SK-N-SH (cell line): ENCODE measurements around the gene SERTAD4.

ENCODE experiments used
- CHD2 ChIP-seq: fragments of 150-350 bp; IDR thresholded peaks from 2 replicates; pipeline ENCODE4 v1.6.1; 2018; ENCODE audit warnings: low read length; ENCODE audit not compliant: partially characterized antibody
- ELF1 ChIP-seq: IDR thresholded peaks from 2 replicates; pipeline ENCODE4 v1.4.0; 2012
- EP300 ChIP-seq, 2 experiments: IDR thresholded peaks; 2 replicates each; pipeline versions ENCODE4 v1.4.0 to v1.6.1; 2012; ENCODE audit warnings: borderline replicate concordance in 1 of 2, low read depth in 1 of 2, low read length in 1 of 2
- FOXJ3 ChIP-seq: sonication (generic); formaldehyde crosslinking; IDR thresholded peaks from 2 replicates; pipeline ENCODE4 v1.5.1; 2020; ENCODE audit warnings: mild to moderate bottlenecking, missing genetic modification reagents
- JUND ChIP-seq: IDR thresholded peaks from 2 replicates; pipeline ENCODE4 v1.4.0; 2012
- MXI1 ChIP-seq: IDR thresholded peaks from 2 replicates; pipeline ENCODE4 v1.6.1; 2012; ENCODE audit warnings: mild to moderate bottlenecking, low read depth, low read length, improper control_type of control experiment
- POLR2AphosphoS5 ChIP-seq: IDR thresholded peaks from 2 replicates; pipeline ENCODE4 v1.6.1; 2012; ENCODE audit warnings: low read depth, low read length
- RCOR1 ChIP-seq: fragments of 150-350 bp; IDR thresholded peaks from 2 replicates; pipeline ENCODE4 v1.6.1; 2017; ENCODE audit warnings: antibody characterized with exemption, low read length
- RXRA ChIP-seq: IDR thresholded peaks from 2 replicates; pipeline ENCODE4 v1.4.0; 2012; ENCODE audit warnings: low read depth, mild to moderate bottlenecking, borderline replicate concordance
- SIN3A ChIP-seq: IDR thresholded peaks from 2 replicates; pipeline ENCODE4 v1.6.1; 2012; ENCODE audit warnings: low read depth, mild to moderate bottlenecking, low read length, moderate library complexity, borderline replicate concordance
- SMC3 ChIP-seq: IDR thresholded peaks from 2 replicates; pipeline ENCODE4 v1.6.1; 2012; ENCODE audit warnings: low read depth, low read length, improper control_type of control experiment
- YY1 ChIP-seq: IDR thresholded peaks from 2 replicates; pipeline ENCODE4 v1.4.0; 2012; ENCODE audit warnings: low read depth, mild to moderate bottlenecking
- TF ChIP-seq, protein P1 (sequence below): fragments of 200-600 bp; sonication (generic); IDR thresholded peaks from 2 replicates; pipeline ENCODE4 v1.6.1; 2017; ENCODE audit warnings: antibody characterized with exemption, mild to moderate bottlenecking, moderate library complexity

DNA sequence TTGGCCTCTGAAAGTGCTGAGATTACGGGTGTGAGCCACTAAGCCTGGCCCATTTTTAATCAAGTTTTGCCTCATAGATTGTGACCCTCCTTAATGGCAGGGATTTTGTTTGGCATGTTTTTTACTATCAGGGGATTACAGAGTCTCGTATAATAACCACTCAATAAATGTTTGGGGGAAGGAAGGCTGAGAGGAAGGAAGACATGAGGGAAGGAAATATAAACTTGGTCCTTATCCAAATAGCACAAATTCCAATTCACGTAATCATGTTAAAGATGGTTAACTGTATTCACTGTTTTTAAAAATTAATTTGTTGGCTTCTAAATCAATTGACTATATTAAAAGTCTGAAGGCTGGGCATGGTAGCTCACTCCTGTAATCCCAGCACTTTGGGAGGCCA, 30.9 kb upstream of the SERTAD4 start:
- TF ChIP-seq, protein P1, sequence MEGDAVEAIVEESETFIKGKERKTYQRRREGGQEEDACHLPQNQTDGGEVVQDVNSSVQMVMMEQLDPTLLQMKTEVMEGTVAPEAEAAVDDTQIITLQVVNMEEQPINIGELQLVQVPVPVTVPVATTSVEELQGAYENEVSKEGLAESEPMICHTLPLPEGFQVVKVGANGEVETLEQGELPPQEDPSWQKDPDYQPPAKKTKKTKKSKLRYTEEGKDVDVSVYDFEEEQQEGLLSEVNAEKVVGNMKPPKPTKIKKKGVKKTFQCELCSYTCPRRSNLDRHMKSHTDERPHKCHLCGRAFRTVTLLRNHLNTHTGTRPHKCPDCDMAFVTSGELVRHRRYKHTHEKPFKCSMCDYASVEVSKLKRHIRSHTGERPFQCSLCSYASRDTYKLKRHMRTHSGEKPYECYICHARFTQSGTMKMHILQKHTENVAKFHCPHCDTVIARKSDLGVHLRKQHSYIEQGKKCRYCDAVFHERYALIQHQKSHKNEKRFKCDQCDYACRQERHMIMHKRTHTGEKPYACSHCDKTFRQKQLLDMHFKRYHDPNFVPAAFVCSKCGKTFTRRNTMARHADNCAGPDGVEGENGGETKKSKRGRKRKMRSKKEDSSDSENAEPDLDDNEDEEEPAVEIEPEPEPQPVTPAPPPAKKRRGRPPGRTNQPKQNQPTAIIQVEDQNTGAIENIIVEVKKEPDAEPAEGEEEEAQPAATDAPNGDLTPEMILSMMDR = no peak
- TF ChIP-seq JUND (no peak), YY1 (no peak), RXRA (no peak), SMC3 (no peak), EP300 (IDR thresholded peaks at IDR 0.05; ENCODE audit: borderline replicate concordance in 1 of 2, low read depth in 1 of 2, low read length in 1 of 2) (no peak), POLR2AphosphoS5 (no peak), CHD2 (no peak), MXI1 (no peak), ELF1 (no peak), FOXJ3 (CRISPR knock-in tag) (no peak), SIN3A (no peak), RCOR1 (no peak)
